ENCODE measurements around the gene LMTK3. TPM values are rescaled to one million over a fixed set of nuclear protein-coding genes. Genes with fewer than 3 reads are reported as not detected.

LMTK3 gene
- total RNA-seq, 1 experiment from 2014 or later, result 10.6 TPM

DNA sequence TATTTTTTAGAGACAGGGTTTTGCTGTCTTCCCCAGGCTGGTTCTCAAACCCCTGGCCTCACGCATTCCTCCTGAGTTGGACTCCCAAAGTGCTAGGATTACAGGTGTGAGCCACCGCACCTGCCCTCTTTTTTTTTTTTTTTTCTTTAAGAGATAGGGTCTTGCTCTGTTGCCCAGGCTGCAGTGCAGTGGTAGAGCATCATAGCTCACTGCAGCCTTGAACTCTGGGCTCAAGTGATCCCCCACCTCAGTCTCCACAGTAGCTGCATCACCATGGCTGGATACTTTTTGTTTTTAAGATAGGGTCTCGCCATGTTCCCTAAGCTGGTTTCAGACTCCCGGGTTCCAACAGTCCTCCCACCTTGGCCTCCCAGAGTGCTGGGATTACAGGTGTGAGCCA lies 54.8 kb downstream of the LMTK3 start:
- intact Hi-C loops (cut with micrococcal nuclease; ENCODE audit: unreplicated experiment), result no loop called here
- ChIA-PET POLR2A (no interaction called here), CTCF (no interaction called here)
- Histone ChIP-seq H3K36me3 (ENCODE audit: control insufficient read depth, insufficient read depth, low read length) (no peaks in the 10 kb centered on the region; the same call in 1 of the 2 replicates), H3K27me3 (ENCODE audit: control insufficient read depth, insufficient read depth, low read length) (no peaks in the 10 kb centered on the region), H3K27ac (ENCODE audit: low read length) (no peak overlapping the region), H3K4me1 (ENCODE audit: control insufficient read depth, insufficient read depth, low read length) (no peaks in the 10 kb centered on the region), H3K9me3 (ENCODE audit: control insufficient read depth, insufficient read depth, low read depth, low read length) (no peaks in the 10 kb centered on the region), H3K4me3 (ENCODE audit: low read depth in 2 of 2, low read length in 2 of 2) (no peak overlapping the region)
- in situ Hi-C loops (cut with HindIII; ENCODE audit: low pct_unique_long_range_greater_than_20kb, low sequenced_read_pairs), result no loop called here
- DNase-seq (ENCODE audit: low read depth, low spot score) (no peak), ATAC-seq (no peak)
- TF ChIP-seq TCF7L2 (IDR thresholded peaks at IDR 0.05; ENCODE audit: low read depth, low read length), result no peak
- no peak for TF ChIP-seq POLR2AphosphoS5 (IDR thresholded peaks at IDR 0.05; ENCODE audit: low read depth, low read length)
- no peak for TF ChIP-seq CTCF (IDR thresholded peaks at IDR 0.05)
- TF ChIP-seq REST (IDR thresholded peaks at IDR 0.05; ENCODE audit: insufficient read depth in 1 of 2, low read depth in 2 of 2, low read length in 1 of 2), result no peak
- no peak for TF ChIP-seq SIN3A (IDR thresholded peaks at IDR 0.05; ENCODE audit: borderline replicate concordance, insufficient read depth, low read depth, low read length)
- no TSS peak for BruUV-seq (replicated peaks)

DNA sequence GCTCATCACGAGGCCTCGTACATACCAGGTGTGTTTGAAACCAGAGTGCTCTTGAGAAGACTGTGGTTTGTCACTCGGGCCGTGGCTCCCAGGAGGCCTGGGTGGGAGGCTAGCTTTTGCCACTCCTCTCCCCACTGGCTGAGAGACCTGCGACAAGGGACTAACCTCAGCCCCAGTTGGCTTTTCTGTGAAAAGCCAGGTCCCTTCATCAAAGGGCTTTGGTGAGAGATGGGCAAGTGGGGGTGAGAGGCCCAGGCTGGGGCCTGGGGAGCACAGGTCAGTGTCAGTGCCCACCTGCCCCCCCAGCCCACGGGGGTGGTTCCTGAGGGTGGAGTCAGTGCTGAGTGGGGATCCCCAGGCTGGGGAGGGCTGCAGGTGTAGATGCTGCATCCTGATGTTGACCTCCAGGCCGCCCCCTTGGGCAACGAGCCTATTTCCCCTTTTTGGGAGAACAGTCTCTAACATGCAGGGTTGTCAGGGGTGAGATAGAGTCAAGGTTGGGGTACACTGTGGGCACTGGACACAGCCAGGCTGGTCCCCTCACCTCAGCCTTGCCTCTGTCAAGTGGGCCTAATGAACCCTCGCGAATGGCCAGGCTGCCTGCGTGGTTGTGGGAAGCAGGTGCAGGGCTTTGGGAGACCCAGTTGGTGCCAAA lies 55.6 kb downstream of the LMTK3 start:
- ATAC-seq, result no peak
- intact Hi-C loops (cut with micrococcal nuclease; ENCODE audit: unreplicated experiment) (no loop called here), in situ Hi-C loops (cut with HindIII; ENCODE audit: low pct_unique_long_range_greater_than_20kb, low sequenced_read_pairs) (no loop called here)
- no peak for TF ChIP-seq TCF7L2 (IDR thresholded peaks at IDR 0.05; ENCODE audit: low read depth, low read length)
- TF ChIP-seq SIN3A (IDR thresholded peaks at IDR 0.05; ENCODE audit: borderline replicate concordance, insufficient read depth, low read depth, low read length), result no peak
- no peak for TF ChIP-seq CTCF (IDR thresholded peaks at IDR 0.05)
- no TSS peak for BruUV-seq (replicated peaks)
- peaks cover 3% of the 10 kb centered on the region for H3K36me3 ChIP-seq (ENCODE audit: control insufficient read depth, insufficient read depth, low read length)
- no peak for DNase-seq (ENCODE audit: low read depth, low spot score)
- POLR2A ChIA-PET, result interaction anchor here (0.6 kb wide), 1 partner anchor 52 kb away, joined by 10 read pairs; no protein-coding TSS in a partner anchor
- H3K27ac ChIP-seq (ENCODE audit: low read length), result no peak overlapping the region
- H3K9me3 ChIP-seq (ENCODE audit: control insufficient read depth, insufficient read depth, low read depth, low read length), result no peaks in the 10 kb centered on the region
- CTCF ChIA-PET, result no interaction called here
- H3K4me1 ChIP-seq (ENCODE audit: control insufficient read depth, insufficient read depth, low read length), result no peaks in the 10 kb centered on the region
- no peaks in the 10 kb centered on the region for H3K27me3 ChIP-seq (ENCODE audit: control insufficient read depth, insufficient read depth, low read length)
- no peak overlapping the region for H3K4me3 ChIP-seq (ENCODE audit: low read depth in 2 of 2, low read length in 2 of 2)
